Fibroblast of upper back skin (primary cell): Measurements from ENCODE around the gene SLC35D1.
"Not testable (repeated sequence)": the region's sequence is repeated elsewhere in the genome, so short reads cannot be mapped to it uniquely, and the experiment has no call there.

Source experiments
- DNase-seq: peaks from one replicate; pipeline ENCODE4 v3.0.0-alpha.2; 2013

Gene SLC35D1

GRCh38 chr1:66982561-66983260 is 71.2 kb downstream of the SLC35D1 start:
- DNase-seq = no peak

GRCh38 chr1:66981679-66982078 is 72.3 kb downstream of the SLC35D1 start:
- DNase-seq = no peak

- DNase-seq = peak; percentile 11
These were observed 73.1 kb downstream of the SLC35D1 start for GRCh38 chr1:66980745-66981367.

GRCh38 chr1:66979621-66980020 is 74.3 kb downstream of the SLC35D1 start:
- DNase-seq = not testable (repeated sequence)

GRCh38 chr1:66978201-66978600 is 75.7 kb downstream of the SLC35D1 start:
- DNase-seq = no peak

- DNase-seq = no peak
These were observed 85.4 kb downstream of the SLC35D1 start for GRCh38 chr1:66968574-66968973.

- not testable (repeated sequence) for DNase-seq
These were observed 87.6 kb downstream of the SLC35D1 start for GRCh38 chr1:66966188-66966873.

GRCh38 chr1:66957938-66958337 is 96.0 kb downstream of the SLC35D1 start:
- DNase-seq = no peak

GRCh38 chr1:66954208-66954607 is 99.7 kb downstream of the SLC35D1 start:
- no peak for DNase-seq

GRCh38 chr1:66951513-66951912 is 102.4 kb downstream of the SLC35D1 start:
- DNase-seq = peak; percentile 62
